ENCODE data around the gene TENT5A. TPM values are rescaled to one million over a fixed set of nuclear protein-coding genes. Genes with fewer than 3 reads are reported as not detected.

TENT5A gene
- total RNA-seq, 4 donors from 2014 or later, result 3.9 to 9.9 (median 7.4) TPM

GRCh38 chr6:81789291-81789690 is 36.8 kb upstream of the TENT5A start:
- Histone ChIP-seq H3K36me3 (no peaks in the 10 kb centered on the region), H3K27ac (no peak overlapping the region), H3K9me3 (no peaks in the 10 kb centered on the region), H3K4me3 (no peak overlapping the region), H3K4me1 (peaks cover 0 to 34% (median 4%) of the 10 kb centered on the region in 3 donors), H3K27me3 (no peaks in the 10 kb centered on the region)
- intact Hi-C loops (cut with DNase I), result no loop called here
- WGBS, 2 donors, result 31 to 48% methylated on average over 1 of the region's 1 CpG
- DNase-seq, result no peak
- no peak for TF ChIP-seq CTCF (IDR thresholded peaks at IDR 0.05)
- TF ChIP-seq POLR2A (IDR thresholded peaks at IDR 0.05), result no peak

- H3K36me3 ChIP-seq, result no peaks in the 10 kb centered on the region
- no peak overlapping the region for H3K27ac ChIP-seq
- DNase-seq, result no peak
- H3K9me3 ChIP-seq, result no peaks in the 10 kb centered on the region
- peaks cover 0 to 34% (median 4%) of the 10 kb centered on the region in 3 donors for H3K4me1 ChIP-seq
- TF ChIP-seq CTCF (IDR thresholded peaks at IDR 0.05) (no peak), POLR2A (IDR thresholded peaks at IDR 0.05) (no peak)
- H3K27me3 ChIP-seq, result no peaks in the 10 kb centered on the region
- intact Hi-C loops (cut with DNase I), result no loop called here
- no peak overlapping the region for H3K4me3 ChIP-seq
Measured at GRCh38 chr6:81788748-81789147, 36.3 kb upstream of the TENT5A start.

GRCh38 chr6:81787313-81788068 is 35.0 kb upstream of the TENT5A start:
- Histone ChIP-seq H3K9me3 (no peaks in the 10 kb centered on the region), H3K4me1 (peaks cover 0 to 34% (median 4%) of the 10 kb centered on the region in 3 donors), H3K27ac (no peak overlapping the region), H3K27me3 (no peaks in the 10 kb centered on the region), H3K36me3 (no peaks in the 10 kb centered on the region), H3K4me3 (no peak overlapping the region)
- 31 to 39% methylated on average over 3 of the region's 3 CpGs for WGBS, 2 donors
- intact Hi-C loops (cut with DNase I), result no loop called here
- no peak for TF ChIP-seq CTCF (IDR thresholded peaks at IDR 0.05)
- TF ChIP-seq POLR2A (IDR thresholded peaks at IDR 0.05), result no peak
- DNase-seq, result no peak

- DNase-seq, result no peak
- intact Hi-C loops (cut with DNase I), result no loop called here
- WGBS, 2 donors, result 50 to 71% methylated on average over 1 of the region's 1 CpG
Measured at GRCh38 chr6:81786150-81786549, 33.7 kb upstream of the TENT5A start.

More at GRCh38 chr6:81786150-81786549, 33.7 kb upstream of the TENT5A start:
- H3K9me3 ChIP-seq, result no peaks in the 10 kb centered on the region
- H3K27me3 ChIP-seq, result no peaks in the 10 kb centered on the region
- no peak overlapping the region for H3K27ac ChIP-seq
- no peaks in the 10 kb centered on the region for H3K36me3 ChIP-seq
- TF ChIP-seq POLR2A (IDR thresholded peaks at IDR 0.05) (no peak), CTCF (IDR thresholded peaks at IDR 0.05) (no peak)
- H3K4me1 ChIP-seq, result peaks cover 0 to 34% (median 4%) of the 10 kb centered on the region in 3 donors
- no peak overlapping the region for H3K4me3 ChIP-seq

Data from esophagus squamous epithelium (tissue), 5 donors.